HepG2 (cell line): ENCODE data around the gene OTUB2. TPM values are rescaled to one million over a fixed set of nuclear protein-coding genes. Genes with fewer than 3 reads are reported as not detected.

Source experiments
- ATAC-seq: fragments of 200-7000 bp; cut with Tn5 transposase; 3 replicates; pipeline ENCODE4 v1.9.1; 2020; ENCODE audit warnings: mild to moderate bottlenecking, moderate library complexity
- BruUV-seq: library from RNA; stranded (reverse); fragments of 400-500 nt; replicated peaks from 2 replicates; lab custom pipeline; 2021; lab: Mats Ljungman, UMichigan
- CTCF ChIA-PET: fragments of 300-600 bp; formaldehyde crosslinking; extraction: SDS; loops from one replicate; lab custom pipeline; 2021; ENCODE audit warnings: low total read pairs, inconsistent platforms, low intra/inter-chr PET ratio; lab: Yijun Ruan, JAX
- POLR2A ChIA-PET: fragments of 350-600 bp; sonication (Branson Sonifier 250); formaldehyde crosslinking; loops from one replicate; lab custom pipeline; 2020; ENCODE audit warnings: antibody characterized with exemption, inconsistent platforms; lab: Yijun Ruan, JAX
- DNase-seq: peaks from one replicate; pipeline ENCODE4 v3.0.0-alpha.2; 2015; ENCODE audit warnings: low spot score
- FAIRE-seq: peaks from 3 replicates; lab custom pipeline; 2011; peaks lifted over from hg19 to GRCh38; lab: Jason Lieb, UNC
- H2AFZ ChIP-seq: one replicate; pipeline ENCODE4 v1.6.1; 2011; ENCODE audit warnings: low read length, inconsistent platforms
- H3K27ac ChIP-seq: fragments of 300-600 bp; 3 replicates; pipeline ENCODE4 v1.8.0; 2011; ENCODE audit warnings: mixed run types, mild to moderate bottlenecking, mixed read lengths, low read length, inconsistent platforms; ENCODE audit not compliant: insufficient read depth; ENCODE audit errors: extremely low read length
- H3K27me3 ChIP-seq, 2 experiments: fragments of 200-600 bp in 1 of 2; 2 replicates in 1 of 2; 3 replicates in 1 of 2; pipeline versions ENCODE4 v1.6.0 to v1.8.0; 2011; ENCODE audit warnings: low read length in 2 of 2, mild to moderate bottlenecking in 2 of 2, moderate library complexity in 2 of 2, inconsistent platforms in 1 of 2; ENCODE audit not compliant: insufficient read depth in 2 of 2, control insufficient read depth in 1 of 2
- H3K36me3 ChIP-seq, 2 experiments: fragments of 200-600 bp in 1 of 2; replicated peaks in 1 of 2; 2 replicates in 1 of 2; 3 replicates in 1 of 2; pipeline versions ENCODE4 v1.5.1 to v1.8.0; 2011; ENCODE audit warnings: low read length in 2 of 2, inconsistent platforms in 1 of 2; ENCODE audit not compliant: insufficient read depth in 2 of 2, control insufficient read depth in 1 of 2
- H3K4me1 ChIP-seq: 2 replicates; pipeline ENCODE4 v1.5.1; 2012; ENCODE audit warnings: low read length, inconsistent platforms; ENCODE audit not compliant: insufficient read depth
- H3K4me2 ChIP-seq: 2 replicates; pipeline ENCODE4 v1.6.0; 2011; ENCODE audit warnings: low read depth, low read length, inconsistent platforms
- H3K4me3 ChIP-seq, 3 experiments: fragments of 200-600 bp in 1 of 3; sonication (generic), shearing (Covaris generic) in 1 of 3; replicated peaks in 1 of 3; 2 replicates each; pipeline ENCODE4 v1.5.1; 2011 to 2016; ENCODE audit warnings: low read length in 3 of 3, inconsistent platforms in 2 of 3, low read depth in 2 of 3, mild to moderate bottlenecking in 2 of 3, control low read depth in 1 of 3, mixed read lengths in 1 of 3; ENCODE audit not compliant: insufficient read depth in 1 of 3
- H3K79me2 ChIP-seq: one replicate; pipeline ENCODE4 v1.6.1; 2011; ENCODE audit warnings: low read length, inconsistent platforms; ENCODE audit not compliant: insufficient read depth
- H3K9ac ChIP-seq: 2 replicates; pipeline ENCODE4 v1.6.0; 2011; ENCODE audit warnings: mild to moderate bottlenecking, low read depth, low read length, inconsistent platforms; ENCODE audit not compliant: insufficient read depth
- H3K9me3 ChIP-seq: 2 replicates; pipeline ENCODE4 v1.5.1; 2012; ENCODE audit warnings: mild to moderate bottlenecking, low read length
- H4K20me1 ChIP-seq: 2 replicates; pipeline ENCODE4 v1.6.0; 2011; ENCODE audit warnings: inconsistent platforms, mild to moderate bottlenecking, low read length, moderate library complexity; ENCODE audit not compliant: insufficient read depth
- HMG20A ChIP-seq: IDR thresholded peaks from 2 replicates; pipeline ENCODE4 v1.6.1; 2016; ENCODE audit warnings: borderline replicate concordance
- MZF1 ChIP-seq: sonication (generic); formaldehyde crosslinking; IDR thresholded peaks from 2 replicates; pipeline ENCODE4 v1.8.1; 2023; ENCODE audit warnings: mild to moderate bottlenecking, missing genetic modification reagents, borderline replicate concordance
- POLR2G ChIP-seq: fragments of 200-400 bp; formaldehyde crosslinking; IDR thresholded peaks from 2 replicates; pipeline ENCODE4 v1.6.1; 2018; ENCODE audit warnings: mild to moderate bottlenecking, low read depth, low read length, moderate library complexity
- RBM39 ChIP-seq: fragments of 200-400 bp; formaldehyde crosslinking; IDR thresholded peaks from one replicate; pipeline ENCODE4 v1.6.1; 2018; ENCODE audit warnings: antibody characterized with exemption, mild to moderate bottlenecking, low read depth, low read length; ENCODE audit not compliant: poor library complexity, severe bottlenecking
- ZNF331 ChIP-seq: sonication (generic); formaldehyde crosslinking; IDR thresholded peaks from 2 replicates; pipeline ENCODE4 v1.4.0; 2020; ENCODE audit warnings: missing genetic modification reagents
- WGBS: methylation state at CpG from one replicate; pipeline ENCODE4 v1.1.6; 2017; ENCODE audit warnings: low lambda C conversion rate; 5-methylcytosine and 5-hydroxymethylcytosine counted together
- in situ Hi-C: cut with HindIII; loops from 2 replicates; pipeline ENCODE4 v1.10.0; 2017; ENCODE audit warnings: low pct_unique_long_range_greater_than_20kb; ENCODE audit not compliant: extremely low pct_ligation_motif_present
- intact Hi-C: fragments of 100-400 bp; cut with micrococcal nuclease; formaldehyde crosslinking; loops from one replicate; pipeline ENCODE4 v1.10.0; 2022; ENCODE audit not compliant: unreplicated experiment
- polyA plus RNA-seq, 8 experiments: library from polyadenylated mRNA; depleted of rRNA in 3 of 8; stranded (reverse) in 7 of 8; unstranded in 1 of 8; fragments of >200 nt; fragmentation: Illumina TruSeq in 4 of 8; extraction: Trizol in 4 of 8; gene quantifications; 2 replicates each; pipeline versions ENCODE4 v1.2.1 to v1.2.3, GENCODE V29; 2011 to 2016; ENCODE audit warnings: low read depth in 4 of 8, missing spikeins in 1 of 8, mixed read lengths in 1 of 8; ENCODE audit not compliant: insufficient read depth in 1 of 8
- total RNA-seq, 5 experiments: library from RNA; depleted of rRNA; stranded (reverse); fragments of >200 nt; fragmentation: Illumina TruSeq; extraction: Trizol; gene quantifications; 2 replicates each; pipeline ENCODE4 v1.2.3, GENCODE V29; 2016; ENCODE audit warnings: low read depth in 1 of 5
- TF ChIP-seq, protein P1 (sequence below): sonication (generic); formaldehyde crosslinking; IDR thresholded peaks from 2 replicates; pipeline ENCODE4 v1.4.0; 2020; ENCODE audit warnings: missing genetic modification reagents
- TF ChIP-seq, protein P2 (sequence below): sonication (generic); formaldehyde crosslinking; IDR thresholded peaks from 2 replicates; pipeline ENCODE4 v1.9.0; 2022; ENCODE audit warnings: missing genetic modification reagents, mild to moderate bottlenecking, borderline replicate concordance

Gene OTUB2
- total and polyA plus RNA-seq, 2 of the 13 experiments (the other 11 are each of a cell fraction or from before 2014, with no cell fraction given): 2.2 to 2.4 TPM

DNA sequence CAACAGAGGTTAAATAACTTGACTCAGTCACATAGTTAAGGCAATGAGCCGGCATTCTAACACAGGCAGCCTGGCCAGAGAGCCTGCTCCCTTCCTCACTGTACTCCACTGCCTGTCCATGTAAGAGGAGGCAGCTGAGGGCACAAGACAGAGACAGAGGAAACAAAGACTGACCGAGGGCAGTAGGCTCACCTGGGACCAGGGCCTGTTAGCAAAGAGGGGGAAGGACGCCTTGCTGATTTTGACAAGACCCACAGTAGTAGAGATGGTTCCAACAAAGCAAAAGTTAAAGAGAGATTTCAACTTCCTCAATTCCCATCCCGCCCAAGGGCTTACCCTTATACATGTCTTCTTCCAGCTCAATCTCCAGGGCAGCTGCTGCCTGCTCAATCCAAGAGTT is 26.5 kb downstream of the OTUB2 start:
- ChIA-PET POLR2A (no interaction called here), CTCF (no interaction called here)
- peaks cover 9% of the 10 kb centered on the region for H3K4me1 ChIP-seq
- no peak overlapping the region for H3K4me3 ChIP-seq
- FAIRE-seq: no peak
- peaks cover 5% of the 10 kb centered on the region for H3K79me2 ChIP-seq
- peaks cover 34 to 96% of the 10 kb centered on the region in 2 experiments for H3K36me3 ChIP-seq
- H3K9ac ChIP-seq: no peak overlapping the region
- TF ChIP-seq RBM39: no peak
- no peak for TF ChIP-seq HMG20A (CRISPR knock-in tag)
- no peaks in the 10 kb centered on the region for H4K20me1 ChIP-seq
- 95% methylated on average over 4 of the region's 4 CpGs for WGBS
- DNase-seq: no peak
- intact Hi-C loops (no loop called here), in situ Hi-C loops (loop anchor here (10.0 kb wide), 1 partner anchor 252 kb away; no protein-coding TSS in a partner anchor)
- no peak overlapping the region for H3K4me2 ChIP-seq
- no peaks in the 10 kb centered on the region for H3K9me3 ChIP-seq
- no peak for ATAC-seq
- H2AFZ ChIP-seq: no peak overlapping the region
- no peak overlapping the region for H3K27ac ChIP-seq
- no peaks in the 10 kb centered on the region for H3K27me3 ChIP-seq
- no TSS peak for BruUV-seq

DNA sequence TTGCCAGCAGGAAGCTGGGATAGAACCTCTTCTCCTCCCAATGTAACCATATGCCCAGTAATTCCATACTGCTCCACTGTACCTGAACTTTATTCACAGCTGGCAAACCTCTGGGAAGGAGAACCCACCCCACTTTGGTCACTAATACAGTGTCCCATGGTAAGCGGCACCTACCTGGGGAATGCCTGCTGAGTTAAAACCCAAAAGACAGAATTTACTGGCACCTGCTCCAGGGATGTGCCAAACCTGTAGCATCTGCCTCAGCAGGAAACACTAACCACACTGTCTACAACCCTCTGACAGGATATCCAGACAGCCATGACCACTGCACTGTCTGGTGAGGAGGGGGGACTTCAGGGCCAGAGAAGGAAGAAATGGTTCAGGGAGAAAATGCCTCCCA is 28.3 kb downstream of the OTUB2 start:
- POLR2A ChIA-PET: no interaction called here
- no TSS peak for BruUV-seq
- no peak overlapping the region for H2AFZ ChIP-seq
- WGBS: 100% methylated on average over 1 of the region's 1 CpG
- peaks cover 13% of the 10 kb centered on the region for H3K79me2 ChIP-seq
- peaks cover 26% of the 10 kb centered on the region for H3K4me1 ChIP-seq
- no peak for ATAC-seq
- peaks cover 29 to 79% of the 10 kb centered on the region in 2 experiments for H3K36me3 ChIP-seq
- TF ChIP-seq ZNF331 (CRISPR knock-in tag) (no peak), POLR2G (peak; percentile 28; the same call in 1 of the 2 replicates), MZF1 (CRISPR knock-in tag) (no peak)
- TF ChIP-seq, protein P1, sequence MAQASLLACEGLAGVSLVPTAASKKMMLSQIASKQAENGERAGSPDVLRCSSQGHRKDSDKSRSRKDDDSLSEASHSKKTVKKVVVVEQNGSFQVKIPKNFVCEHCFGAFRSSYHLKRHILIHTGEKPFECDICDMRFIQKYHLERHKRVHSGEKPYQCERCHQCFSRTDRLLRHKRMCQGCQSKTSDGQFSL: no peak
- TF ChIP-seq, protein P2, sequence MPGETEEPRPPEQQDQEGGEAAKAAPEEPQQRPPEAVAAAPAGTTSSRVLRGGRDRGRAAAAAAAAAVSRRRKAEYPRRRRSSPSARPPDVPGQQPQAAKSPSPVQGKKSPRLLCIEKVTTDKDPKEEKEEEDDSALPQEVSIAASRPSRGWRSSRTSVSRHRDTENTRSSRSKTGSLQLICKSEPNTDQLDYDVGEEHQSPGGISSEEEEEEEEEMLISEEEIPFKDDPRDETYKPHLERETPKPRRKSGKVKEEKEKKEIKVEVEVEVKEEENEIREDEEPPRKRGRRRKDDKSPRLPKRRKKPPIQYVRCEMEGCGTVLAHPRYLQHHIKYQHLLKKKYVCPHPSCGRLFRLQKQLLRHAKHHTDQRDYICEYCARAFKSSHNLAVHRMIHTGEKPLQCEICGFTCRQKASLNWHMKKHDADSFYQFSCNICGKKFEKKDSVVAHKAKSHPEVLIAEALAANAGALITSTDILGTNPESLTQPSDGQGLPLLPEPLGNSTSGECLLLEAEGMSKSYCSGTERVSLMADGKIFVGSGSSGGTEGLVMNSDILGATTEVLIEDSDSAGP (CRISPR knock-in tag): no peak
- H3K9ac ChIP-seq: no peak overlapping the region
- FAIRE-seq: no peak
- no peaks in the 10 kb centered on the region for H3K9me3 ChIP-seq
- no peaks in the 10 kb centered on the region for H4K20me1 ChIP-seq
- in situ Hi-C loops (loop anchor here (10.0 kb wide), 1 partner anchor 250 kb away; no protein-coding TSS in a partner anchor), intact Hi-C loops (no loop called here)
- H3K4me2 ChIP-seq: no peak overlapping the region
- CTCF ChIA-PET: interaction anchor here (0.9 kb wide), 1 partner anchor 253 kb away, joined by 3 read pairs; no protein-coding TSS in a partner anchor
- H3K27ac ChIP-seq: no peak overlapping the region
- no peak overlapping the region for H3K4me3 ChIP-seq
- no peak for DNase-seq
- no peaks in the 10 kb centered on the region for H3K27me3 ChIP-seq
